ENCODE measurements around the gene ADAM22.

The ADAM22 gene

DNA sequence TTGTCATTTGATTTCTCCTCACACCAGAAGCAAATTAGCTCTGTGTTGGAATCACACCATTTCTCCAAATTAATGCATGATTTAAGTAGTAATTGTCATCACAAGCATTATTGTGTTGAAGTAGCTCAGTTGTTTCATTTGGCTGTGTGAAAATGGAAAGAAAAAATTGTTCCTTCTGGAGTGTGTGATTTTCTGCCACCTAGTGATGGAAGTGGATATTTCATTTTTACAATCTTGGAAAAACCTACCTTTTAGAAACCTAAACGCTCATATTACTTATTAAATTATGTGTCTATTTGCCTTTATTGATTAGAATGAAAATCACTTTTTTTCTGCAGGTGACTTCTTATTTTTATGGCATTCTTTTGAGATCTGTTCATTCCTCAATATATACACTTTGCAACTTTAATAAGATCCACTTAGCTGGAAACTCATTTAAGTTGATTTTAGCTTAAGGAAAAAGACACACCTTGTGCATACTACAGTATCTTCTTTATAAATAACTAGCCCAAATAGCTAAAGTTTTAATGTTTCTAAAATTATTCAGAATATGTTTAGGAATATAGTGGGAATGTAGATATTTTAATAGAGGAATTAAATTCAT lies 235.8 kb downstream of the ADAM22 start:
- no peak for ATAC-seq

DNA sequence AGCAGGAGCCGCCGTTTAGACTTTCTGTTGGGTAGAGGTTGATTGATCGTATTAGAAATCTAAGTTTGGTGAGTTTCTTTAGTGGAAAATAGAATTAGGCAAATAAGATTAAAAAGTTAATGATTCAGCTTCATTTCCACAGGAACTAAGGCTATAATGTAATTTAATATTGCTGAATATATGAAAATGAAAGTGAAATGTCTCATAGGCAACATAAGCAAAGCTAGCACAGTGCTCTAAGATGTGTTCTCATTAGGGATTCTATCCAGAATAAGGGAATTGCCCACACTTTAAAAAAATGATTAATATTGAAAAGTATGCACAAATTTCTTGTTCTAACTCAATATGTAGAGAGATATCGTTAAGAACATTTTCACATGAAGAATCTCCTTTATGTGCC lies 238.8 kb downstream of the ADAM22 start:
- no peak for ATAC-seq

GRCh38 chr7:88176190-88176589 lies 242.1 kb downstream of the ADAM22 start:
- ATAC-seq, result no peak

- ATAC-seq, result no peak
These were observed 249.0 kb downstream of the ADAM22 start for GRCh38 chr7:88183051-88183450.

DNA sequence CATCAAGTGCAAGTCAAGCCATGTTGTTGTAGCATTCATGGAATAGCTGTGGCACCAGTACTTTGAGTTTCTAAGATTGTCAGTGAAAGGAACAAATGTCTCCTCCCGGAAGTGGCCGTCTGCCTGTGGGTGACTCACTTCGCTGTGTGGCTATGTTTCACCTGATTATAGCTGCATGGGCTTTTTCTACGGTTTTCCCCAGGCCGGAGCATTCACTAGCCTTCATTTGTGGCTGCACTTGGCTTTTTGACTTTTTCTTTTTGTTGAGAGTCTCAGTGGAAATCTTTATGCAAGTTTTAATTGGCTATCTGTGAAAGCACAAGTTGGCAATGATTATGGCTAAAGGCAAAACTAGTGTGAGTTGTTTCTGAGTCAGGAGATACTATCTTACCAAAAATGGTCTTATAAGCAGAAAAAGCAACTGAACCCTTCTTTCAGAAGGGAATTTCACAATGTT lies 250.8 kb downstream of the ADAM22 start:
- ATAC-seq, result peak in 1 of 2 donors; percentile 49

GRCh38 chr7:88185650-88186049 lies 251.6 kb downstream of the ADAM22 start:
- no peak for ATAC-seq

- ATAC-seq, result no peak
These were observed 257.9 kb downstream of the ADAM22 start for GRCh38 chr7:88191911-88192310.

DNA sequence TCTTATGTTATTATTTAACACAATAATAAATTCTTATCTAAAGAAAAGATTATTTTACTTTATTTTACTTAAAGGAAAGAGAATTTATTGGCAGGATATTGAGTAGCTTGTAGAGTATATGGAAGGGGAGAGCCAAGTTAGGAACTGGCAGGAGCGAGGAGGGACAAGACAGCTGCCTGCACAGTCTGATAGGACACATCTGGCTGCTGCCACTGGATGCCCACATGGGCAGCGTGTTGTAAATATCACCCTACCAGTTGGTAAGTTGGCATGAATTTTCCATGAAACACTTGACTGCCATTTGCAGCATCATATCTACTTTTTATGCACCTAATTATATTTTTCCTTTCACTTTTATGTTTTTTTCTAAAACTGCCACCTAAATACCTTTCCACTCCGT lies 266.2 kb downstream of the ADAM22 start:
- ATAC-seq, result no peak

- no peak for ATAC-seq
These were observed 266.7 kb downstream of the ADAM22 start for GRCh38 chr7:88200789-88201188.

GRCh38 chr7:88201305-88201704 lies 267.3 kb downstream of the ADAM22 start:
- no peak for ATAC-seq

DNA sequence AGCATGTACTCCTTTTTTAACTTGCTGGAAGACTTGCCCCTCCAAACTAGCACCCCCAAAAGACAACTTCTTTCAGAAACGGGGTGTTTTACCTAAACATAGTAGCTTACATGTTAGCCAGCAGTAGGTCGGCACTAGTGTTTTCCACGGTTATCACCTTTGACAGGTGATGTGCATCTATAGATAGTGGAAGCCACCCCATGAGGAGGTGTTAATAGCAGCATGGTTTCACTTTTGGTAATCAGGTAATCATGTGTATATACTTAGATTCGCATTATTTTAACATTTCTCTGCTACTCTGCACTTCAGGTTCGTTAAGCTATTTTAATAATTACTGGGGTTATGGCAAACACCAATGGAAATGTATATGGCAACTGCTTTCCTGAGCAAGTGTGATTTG lies 268.2 kb downstream of the ADAM22 start:
- ATAC-seq, result peak; percentile 46 to 49

- no peak for ATAC-seq
These were observed 268.7 kb downstream of the ADAM22 start for GRCh38 chr7:88202799-88203198.

DNA sequence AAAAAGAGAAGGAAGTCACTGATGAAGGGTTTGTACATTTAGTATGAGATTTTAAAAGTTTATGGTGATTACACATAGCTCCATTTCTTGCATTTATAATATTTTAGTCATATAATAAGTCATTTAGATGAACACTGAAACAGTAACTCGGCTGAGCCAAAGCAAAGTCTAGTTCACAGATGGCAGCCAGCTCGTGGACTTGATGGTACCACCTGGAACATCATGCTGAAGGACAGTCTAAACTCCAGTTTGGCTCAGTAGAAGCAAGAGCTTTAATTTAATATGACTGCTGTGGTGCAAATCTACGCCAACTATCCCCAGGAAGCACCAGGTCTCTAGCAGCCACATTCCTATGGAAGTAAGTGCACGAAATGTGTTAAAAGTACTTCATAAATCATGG lies 269.4 kb downstream of the ADAM22 start:
- ATAC-seq, result no peak

DNA sequence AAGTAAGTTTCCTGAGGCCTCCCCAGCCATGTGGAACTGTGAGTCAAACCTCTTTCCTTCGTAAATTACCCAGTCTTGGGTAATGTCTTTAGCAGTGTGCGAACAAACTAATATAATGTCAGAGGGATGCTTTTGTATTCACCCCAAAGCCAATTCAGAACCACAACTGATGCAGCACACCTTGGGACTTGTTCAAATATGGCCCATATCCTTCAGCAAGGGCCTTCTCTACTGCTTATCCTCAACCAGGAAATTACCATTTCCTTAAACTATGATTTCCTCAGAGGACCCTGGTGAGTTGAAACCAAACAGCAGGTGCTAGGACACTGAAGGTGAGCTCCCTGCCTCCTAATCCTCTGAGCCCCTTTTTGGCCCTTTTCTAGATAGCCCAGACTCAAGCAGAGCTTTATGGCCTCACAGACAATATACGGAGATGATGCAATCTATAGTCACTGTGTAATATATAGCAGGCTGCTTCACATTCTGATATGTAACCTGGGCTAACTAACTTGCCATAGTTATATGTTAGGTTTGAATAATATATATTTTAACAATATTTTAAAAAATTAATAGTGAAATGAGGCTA lies 270.6 kb downstream of the ADAM22 start:
- ATAC-seq, result no peak

GRCh38 chr7:88205179-88205578 lies 271.1 kb downstream of the ADAM22 start:
- no peak for ATAC-seq

DNA sequence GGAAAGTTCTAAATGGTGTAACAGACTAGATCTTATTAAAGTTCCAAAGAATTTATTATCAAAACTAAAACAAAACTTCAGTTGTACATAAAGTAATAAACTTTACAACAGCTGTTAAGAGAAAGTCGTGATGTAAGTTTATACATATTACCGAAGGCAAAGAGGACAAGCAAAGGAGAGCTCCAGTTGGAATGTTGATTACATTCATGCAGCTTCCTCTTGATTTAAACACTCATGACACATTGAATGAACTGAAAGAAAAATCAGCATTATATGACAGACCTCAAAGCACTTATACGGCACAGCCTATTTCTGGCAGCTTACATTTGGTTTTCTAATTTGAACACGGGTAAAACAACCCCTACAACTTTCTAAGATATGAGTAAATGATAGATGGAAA lies 272.2 kb downstream of the ADAM22 start:
- ATAC-seq, result no peak

DNA sequence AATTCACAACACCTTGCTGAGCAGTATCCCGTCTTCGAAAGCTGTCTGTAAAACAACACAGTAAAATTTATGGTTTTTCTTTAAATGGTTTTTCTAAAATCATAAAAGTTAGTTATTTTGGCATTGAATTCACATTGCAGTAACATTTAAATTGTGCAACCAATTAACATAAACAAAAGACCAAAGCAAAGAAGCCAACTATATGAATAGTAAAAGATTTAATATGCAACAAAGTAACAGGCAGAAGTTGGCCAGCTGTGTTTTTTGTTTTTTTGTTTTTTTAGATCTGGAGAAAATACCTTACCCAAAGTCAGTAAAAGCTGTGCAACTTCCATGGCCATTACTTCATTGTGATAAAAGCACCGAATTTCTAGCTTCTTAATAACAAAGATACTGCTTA lies 274.5 kb downstream of the ADAM22 start:
- ATAC-seq, result no peak

DNA sequence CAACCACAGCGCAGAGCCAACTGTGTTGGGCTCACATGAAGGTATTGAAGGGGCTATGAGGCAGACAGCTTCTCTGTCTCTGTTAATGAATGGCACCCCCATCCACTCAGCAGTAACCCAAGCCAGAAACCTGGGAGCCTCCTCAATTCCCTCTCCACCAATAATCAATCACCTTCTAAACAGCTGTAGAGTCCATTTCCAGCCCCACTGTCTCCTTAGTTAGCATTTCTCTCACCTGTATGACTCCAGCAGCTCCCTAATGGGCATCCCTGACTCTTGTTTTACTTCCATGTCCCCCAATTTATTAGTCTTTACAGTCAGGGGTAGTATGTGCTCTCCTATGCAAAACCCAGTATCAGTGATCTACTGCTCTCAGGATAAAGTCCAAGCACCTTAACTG lies 278.9 kb downstream of the ADAM22 start:
- no peak for ATAC-seq

DNA sequence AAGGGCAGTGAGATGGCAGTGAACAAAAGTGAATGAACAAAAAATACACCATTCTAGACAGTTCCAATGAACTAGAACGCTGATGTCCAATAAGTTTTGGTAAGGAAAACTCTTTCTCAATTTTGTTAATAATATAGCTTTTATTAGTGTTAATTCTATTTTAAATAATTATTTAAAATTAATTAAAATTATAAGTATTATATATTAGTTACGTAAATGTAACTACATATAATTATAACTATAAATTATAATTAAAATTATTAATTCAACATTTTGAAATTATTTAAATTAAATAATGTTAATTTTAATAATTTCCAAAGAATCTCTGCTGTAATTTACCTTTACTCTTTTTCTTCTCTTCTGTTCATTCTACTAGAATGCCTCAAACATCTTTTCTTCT lies 280.4 kb downstream of the ADAM22 start:
- no peak for ATAC-seq

DNA sequence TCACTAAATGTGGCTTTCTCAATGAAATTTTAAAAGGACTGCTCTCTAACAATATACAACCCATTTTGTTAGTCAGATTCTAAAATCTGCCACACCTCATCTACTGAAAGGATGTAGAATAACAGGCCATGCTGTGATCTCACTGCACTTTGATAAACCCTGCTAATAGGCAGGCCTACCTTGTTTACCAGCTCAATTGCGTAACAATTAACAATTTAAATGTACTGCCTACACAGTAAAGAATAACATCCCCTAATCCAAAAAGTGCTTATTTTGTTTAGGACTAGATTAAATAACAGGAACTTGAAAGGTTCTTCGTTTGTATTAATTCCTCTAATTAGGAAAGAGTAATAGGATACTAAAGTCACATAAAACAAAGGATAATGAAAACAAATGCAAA lies 281.2 kb downstream of the ADAM22 start:
- ATAC-seq, result no peak

- ATAC-seq, result no peak
These were observed 282.2 kb downstream of the ADAM22 start for GRCh38 chr7:88216276-88216675.

- ATAC-seq, result peak in 1 of 2 donors; percentile 9
These were observed 283.8 kb downstream of the ADAM22 start for GRCh38 chr7:88217675-88218428.

DNA sequence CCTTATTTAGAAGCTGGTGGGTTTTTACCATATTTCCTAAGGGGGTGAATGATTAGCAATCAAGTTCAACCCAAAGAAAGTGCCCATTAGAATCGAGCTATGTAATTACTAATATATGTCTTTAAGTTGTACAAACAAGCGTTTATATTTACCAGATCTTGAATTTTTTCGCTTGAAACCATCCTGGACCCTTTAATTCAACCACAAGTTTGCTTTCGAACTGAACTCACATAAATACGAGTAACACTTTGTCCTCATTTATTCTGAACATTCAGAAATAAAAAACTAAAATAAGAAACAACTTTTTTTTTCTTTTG lies 284.3 kb downstream of the ADAM22 start:
- no peak for ATAC-seq

DNA sequence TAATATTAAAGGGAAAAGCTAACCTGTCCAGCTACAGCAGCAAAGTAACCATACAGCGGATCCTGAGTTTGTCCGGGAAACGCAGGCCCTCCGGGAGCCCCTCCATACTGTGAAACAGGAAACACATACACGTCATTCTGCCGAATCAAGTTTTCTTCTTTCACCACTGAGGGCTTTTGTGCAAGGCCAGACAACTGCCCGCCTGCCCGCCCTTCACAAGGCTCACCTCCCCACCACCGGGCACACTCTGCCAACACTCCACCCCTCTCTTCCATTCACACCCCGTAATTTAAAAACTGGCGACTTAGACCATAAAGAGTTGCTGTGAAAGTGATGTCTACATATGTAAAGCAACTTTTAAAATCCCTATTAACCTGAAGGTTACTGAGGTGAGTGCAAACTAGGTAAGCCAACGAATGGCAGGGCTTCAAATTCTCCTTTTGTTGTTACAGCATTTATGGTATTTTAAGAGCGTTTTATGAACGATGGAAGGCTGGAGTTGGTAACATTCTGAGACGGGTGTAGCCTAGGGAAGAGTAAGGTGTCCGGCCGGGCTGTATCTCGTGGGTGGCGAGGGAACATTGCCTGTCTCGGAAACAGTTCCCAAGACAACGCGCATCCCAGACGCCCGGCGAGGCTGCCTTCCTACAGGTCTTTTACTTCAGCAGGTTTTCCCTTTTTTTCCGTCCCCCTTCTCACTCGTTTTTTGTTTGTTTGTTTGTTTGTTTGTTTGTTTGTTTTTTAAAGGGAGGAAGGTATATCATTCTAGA lies 285.0 kb downstream of the ADAM22 start:
- ATAC-seq, result no peak
